Hippocampal formation (tissue), 2 donors: ENCODE measurements around the gene SLC12A6.
A peak's percentile ranks its signal among the peaks of the same experiment; 100 is the strongest.
"Not testable (repeated sequence)": the region's sequence is repeated elsewhere in the genome, so short reads cannot be mapped to it uniquely, and the experiment has no call there.

ENCODE experiments used
- DNase-seq, 2 donors: peaks; one replicate each; lab custom pipeline; 2025; lab: John Stamatoyannopoulos, UW

The SLC12A6 gene

GRCh38 chr15:34357653-34358052, 20.1 kb upstream of the SLC12A6 start:
- DNase-seq: no peak

- no peak for DNase-seq
These were observed 17.7 kb upstream of the SLC12A6 start for GRCh38 chr15:34355241-34355640.

- DNase-seq: no peak
These were observed 16.7 kb upstream of the SLC12A6 start for GRCh38 chr15:34354286-34354685.

GRCh38 chr15:34353627-34354026, 16.0 kb upstream of the SLC12A6 start:
- DNase-seq: no peak

GRCh38 chr15:34352996-34353395, 15.4 kb upstream of the SLC12A6 start:
- not testable (repeated sequence) for DNase-seq

GRCh38 chr15:34349769-34350168, 12.2 kb upstream of the SLC12A6 start:
- DNase-seq: no peak

GRCh38 chr15:34348735-34349300, 11.2 kb upstream of the SLC12A6 start:
- no peak for DNase-seq

- no peak for DNase-seq
These were observed 10.5 kb upstream of the SLC12A6 start for GRCh38 chr15:34347951-34348638.

- DNase-seq: peak; percentile 88 to 92
These were observed 5.4 kb upstream of the SLC12A6 start, which contains the start of the genes NOP10 and NUTM1 for GRCh38 chr15:34342737-34343575. NOP10 (minus strand) TSS chr15:34343136; CDS start chr15:34343073, 63 bp downstream. NUTM1 (plus strand) TSS chr15:34343315; CDS start chr15:34343697, 382 bp downstream.

- not testable (repeated sequence) for DNase-seq
These were observed 4.7 kb upstream of the SLC12A6 start for GRCh38 chr15:34342213-34342736.

- DNase-seq: no peak
These were observed 4.0 kb upstream of the SLC12A6 start for GRCh38 chr15:34341381-34342212.

- DNase-seq: no peak
These were observed 2.4 kb upstream of the SLC12A6 start for GRCh38 chr15:34339946-34340345.

GRCh38 chr15:34338347-34338746, 766 bp upstream of the SLC12A6 start:
- DNase-seq: no peak

GRCh38 chr15:34336991-34337556, 507 bp downstream of the SLC12A6 start:
- DNase-seq: peak in 1 of 2 donors; percentile 41

- DNase-seq: no peak
These were observed 1.2 kb downstream of the SLC12A6 start for GRCh38 chr15:34336231-34336990.

- DNase-seq: no peak
These were observed 2.2 kb downstream of the SLC12A6 start for GRCh38 chr15:34335176-34336032.

- no peak for DNase-seq
These were observed 2.9 kb downstream of the SLC12A6 start for GRCh38 chr15:34334672-34335071.

- no peak for DNase-seq
These were observed 4.9 kb downstream of the SLC12A6 start for GRCh38 chr15:34332553-34333120.

- DNase-seq: no peak
These were observed 5.8 kb downstream of the SLC12A6 start for GRCh38 chr15:34331809-34332208.
